ENCODE measurements around the gene CRELD2.

CRELD2 gene

DNA sequence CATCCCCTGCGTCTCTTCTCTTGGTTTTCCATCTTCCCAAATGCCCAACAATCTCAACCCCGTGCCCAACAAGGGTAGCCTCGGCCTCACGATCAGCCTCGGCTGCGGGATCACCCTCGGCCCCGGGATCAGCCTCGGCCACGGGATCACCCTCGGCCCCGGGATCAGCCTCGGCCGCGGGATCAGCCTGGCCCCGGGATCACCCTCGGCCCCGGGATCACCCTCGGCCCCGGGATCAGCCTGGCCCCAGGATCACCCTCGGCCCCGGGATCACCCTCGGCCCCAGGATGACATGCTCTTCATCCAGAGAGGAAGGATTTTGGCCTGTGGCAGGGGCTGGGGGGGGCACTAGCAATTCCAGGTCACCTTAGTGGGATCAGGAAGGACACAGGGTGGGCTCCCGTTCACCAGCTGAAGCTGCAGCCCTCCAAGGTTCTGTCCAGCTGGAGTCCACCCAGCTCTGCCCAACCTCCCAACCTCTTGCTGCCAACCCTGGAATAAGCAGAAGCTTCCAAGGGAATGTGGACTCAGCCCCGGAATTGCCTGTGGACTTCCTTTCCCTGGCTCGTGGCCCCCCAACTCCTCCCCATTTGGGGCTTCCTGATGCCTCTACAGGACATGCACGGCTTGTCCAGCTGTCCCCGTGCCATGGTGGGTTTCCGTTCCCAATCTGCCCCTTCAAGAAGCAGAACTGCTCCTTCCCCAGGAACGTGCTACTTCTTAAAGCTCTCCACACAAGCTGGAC lies 6.4 kb upstream of the CRELD2 start:
- Histone ChIP-seq H3K27ac (ENCODE audit: extremely low read depth, low read depth, low read length) (no peak overlapping the region), H3K4me3 (ENCODE audit: low read depth, low read length) (no peak overlapping the region), H3K36me3 (ENCODE audit: control insufficient read depth in 2 of 2, insufficient read depth in 1 of 2, low read length in 2 of 2) (peaks cover 9 to 60% of the 10 kb centered on the region in 2 experiments; a peak in 2 of 3 replicates), H3K4me1 (ENCODE audit: control insufficient read depth, insufficient read depth, low read length) (no peaks in the 10 kb centered on the region), H3K9me3 (ENCODE audit: control insufficient read depth, insufficient read depth, low read depth, low read length) (no peaks in the 10 kb centered on the region)
- CTCF ChIA-PET = interaction anchor here (0.7 kb wide), 1 partner anchor 120 kb away, joined by 4 read pairs; no protein-coding TSS in a partner anchor
- POLR2A ChIA-PET = interaction anchor here (1.0 kb wide), 2 partner anchors 55 to 99 kb away, joined by 3 read pairs; no protein-coding TSS in a partner anchor
- no peak for TF ChIP-seq TCF7L2 (IDR thresholded peaks at IDR 0.05; ENCODE audit: borderline replicate concordance, low read depth, low read length)
- TF ChIP-seq ZNF133 (tag by site-specific recombination; IDR thresholded peaks at IDR 0.05) = no peak
- TF ChIP-seq TRIM28 (IDR thresholded peaks at IDR 0.05; ENCODE audit: borderline replicate concordance, low read length) = no peak
- no peak for TF ChIP-seq ZNF311 (tag by site-specific recombination; IDR thresholded peaks at IDR 0.05; ENCODE audit: borderline replicate concordance)
- no peak for TF ChIP-seq HOXA7 (CRISPR knock-in tag; IDR thresholded peaks at IDR 0.05; ENCODE audit: borderline replicate concordance)
- no peak for TF ChIP-seq ZNF544 (tag by site-specific recombination; IDR thresholded peaks at IDR 0.05)
- TF ChIP-seq ZNF624 (tag by site-specific recombination; IDR thresholded peaks at IDR 0.05) = no peak
- TF ChIP-seq ZBTB48 (tag by site-specific recombination; IDR thresholded peaks at IDR 0.05) = no peak
- TF ChIP-seq ZFP3 (tag by site-specific recombination; IDR thresholded peaks at IDR 0.05; ENCODE audit: low read depth) = no peak
- no peak for TF ChIP-seq ZNF610 (tag by site-specific recombination; IDR thresholded peaks at IDR 0.05; ENCODE audit: borderline replicate concordance)
- TF ChIP-seq, protein P1, sequence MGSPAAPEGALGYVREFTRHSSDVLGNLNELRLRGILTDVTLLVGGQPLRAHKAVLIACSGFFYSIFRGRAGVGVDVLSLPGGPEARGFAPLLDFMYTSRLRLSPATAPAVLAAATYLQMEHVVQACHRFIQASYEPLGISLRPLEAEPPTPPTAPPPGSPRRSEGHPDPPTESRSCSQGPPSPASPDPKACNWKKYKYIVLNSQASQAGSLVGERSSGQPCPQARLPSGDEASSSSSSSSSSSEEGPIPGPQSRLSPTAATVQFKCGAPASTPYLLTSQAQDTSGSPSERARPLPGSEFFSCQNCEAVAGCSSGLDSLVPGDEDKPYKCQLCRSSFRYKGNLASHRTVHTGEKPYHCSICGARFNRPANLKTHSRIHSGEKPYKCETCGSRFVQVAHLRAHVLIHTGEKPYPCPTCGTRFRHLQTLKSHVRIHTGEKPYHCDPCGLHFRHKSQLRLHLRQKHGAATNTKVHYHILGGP (tag by site-specific recombination; IDR thresholded peaks at IDR 0.05) = no peak
- TF ChIP-seq ZNF501 (tag by site-specific recombination; IDR thresholded peaks at IDR 0.05) = no peak
- no peak for TF ChIP-seq ZNF211 (tag by site-specific recombination; IDR thresholded peaks at IDR 0.05; ENCODE audit: low read depth)
- TF ChIP-seq, protein P2, sequence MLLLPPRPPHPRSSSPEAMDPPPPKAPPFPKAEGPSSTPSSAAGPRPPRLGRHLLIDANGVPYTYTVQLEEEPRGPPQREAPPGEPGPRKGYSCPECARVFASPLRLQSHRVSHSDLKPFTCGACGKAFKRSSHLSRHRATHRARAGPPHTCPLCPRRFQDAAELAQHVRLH (tag by site-specific recombination; IDR thresholded peaks at IDR 0.05) = no peak
- TF ChIP-seq, protein P3, sequence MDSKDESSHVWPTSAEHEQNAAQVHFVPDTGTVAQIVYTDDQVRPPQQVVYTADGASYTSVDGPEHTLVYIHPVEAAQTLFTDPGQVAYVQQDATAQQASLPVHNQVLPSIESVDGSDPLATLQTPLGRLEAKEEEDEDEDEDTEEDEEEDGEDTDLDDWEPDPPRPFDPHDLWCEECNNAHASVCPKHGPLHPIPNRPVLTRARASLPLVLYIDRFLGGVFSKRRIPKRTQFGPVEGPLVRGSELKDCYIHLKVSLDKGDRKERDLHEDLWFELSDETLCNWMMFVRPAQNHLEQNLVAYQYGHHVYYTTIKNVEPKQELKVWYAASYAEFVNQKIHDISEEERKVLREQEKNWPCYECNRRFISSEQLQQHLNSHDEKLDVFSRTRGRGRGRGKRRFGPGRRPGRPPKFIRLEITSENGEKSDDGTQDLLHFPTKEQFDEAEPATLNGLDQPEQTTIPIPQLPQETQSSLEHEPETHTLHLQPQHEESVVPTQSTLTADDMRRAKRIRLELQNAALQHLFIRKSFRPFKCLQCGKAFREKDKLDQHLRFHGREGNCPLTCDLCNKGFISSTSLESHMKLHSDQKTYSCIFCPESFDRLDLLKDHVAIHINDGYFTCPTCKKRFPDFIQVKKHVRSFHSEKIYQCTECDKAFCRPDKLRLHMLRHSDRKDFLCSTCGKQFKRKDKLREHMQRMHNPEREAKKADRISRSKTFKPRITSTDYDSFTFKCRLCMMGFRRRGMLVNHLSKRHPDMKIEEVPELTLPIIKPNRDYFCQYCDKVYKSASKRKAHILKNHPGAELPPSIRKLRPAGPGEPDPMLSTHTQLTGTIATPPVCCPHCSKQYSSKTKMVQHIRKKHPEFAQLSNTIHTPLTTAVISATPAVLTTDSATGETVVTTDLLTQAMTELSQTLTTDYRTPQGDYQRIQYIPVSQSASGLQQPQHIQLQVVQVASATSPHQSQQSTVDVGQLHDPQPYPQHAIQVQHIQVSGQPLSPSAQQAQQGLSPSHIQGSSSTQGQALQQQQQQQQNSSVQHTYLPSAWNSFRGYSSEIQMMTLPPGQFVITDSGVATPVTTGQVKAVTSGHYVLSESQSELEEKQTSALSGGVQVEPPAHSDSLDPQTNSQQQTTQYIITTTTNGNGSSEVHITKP (tag by site-specific recombination; IDR thresholded peaks at IDR 0.05) = no peak
- no peak for TF ChIP-seq ZNF184 (tag by site-specific recombination; IDR thresholded peaks at IDR 0.05)
- TF ChIP-seq, protein P4, sequence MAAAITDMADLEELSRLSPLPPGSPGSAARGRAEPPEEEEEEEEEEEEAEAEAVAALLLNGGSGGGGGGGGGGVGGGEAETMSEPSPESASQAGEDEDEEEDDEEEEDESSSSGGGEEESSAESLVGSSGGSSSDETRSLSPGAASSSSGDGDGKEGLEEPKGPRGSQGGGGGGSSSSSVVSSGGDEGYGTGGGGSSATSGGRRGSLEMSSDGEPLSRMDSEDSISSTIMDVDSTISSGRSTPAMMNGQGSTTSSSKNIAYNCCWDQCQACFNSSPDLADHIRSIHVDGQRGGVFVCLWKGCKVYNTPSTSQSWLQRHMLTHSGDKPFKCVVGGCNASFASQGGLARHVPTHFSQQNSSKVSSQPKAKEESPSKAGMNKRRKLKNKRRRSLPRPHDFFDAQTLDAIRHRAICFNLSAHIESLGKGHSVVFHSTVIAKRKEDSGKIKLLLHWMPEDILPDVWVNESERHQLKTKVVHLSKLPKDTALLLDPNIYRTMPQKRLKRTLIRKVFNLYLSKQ (tag by site-specific recombination; IDR thresholded peaks at IDR 0.05; ENCODE audit: borderline replicate concordance) = no peak
- TF ChIP-seq, protein P5, sequence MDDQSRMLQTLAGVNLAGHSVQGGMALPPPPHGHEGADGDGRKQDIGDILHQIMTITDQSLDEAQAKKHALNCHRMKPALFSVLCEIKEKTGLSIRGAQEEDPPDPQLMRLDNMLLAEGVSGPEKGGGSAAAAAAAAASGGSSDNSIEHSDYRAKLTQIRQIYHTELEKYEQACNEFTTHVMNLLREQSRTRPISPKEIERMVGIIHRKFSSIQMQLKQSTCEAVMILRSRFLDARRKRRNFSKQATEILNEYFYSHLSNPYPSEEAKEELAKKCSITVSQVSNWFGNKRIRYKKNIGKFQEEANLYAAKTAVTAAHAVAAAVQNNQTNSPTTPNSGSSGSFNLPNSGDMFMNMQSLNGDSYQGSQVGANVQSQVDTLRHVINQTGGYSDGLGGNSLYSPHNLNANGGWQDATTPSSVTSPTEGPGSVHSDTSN (CRISPR knock-in tag; IDR thresholded peaks at IDR 0.05) = no peak
- no peak for TF ChIP-seq ZNF354C (tag by site-specific recombination; IDR thresholded peaks at IDR 0.05; ENCODE audit: borderline replicate concordance, low read depth)

All from HEK293 (cell line).